ENCODE measurements around the gene TDRD9.

The TDRD9 gene

GRCh38 chr14:104095426-104096310 lies 167.4 kb downstream of the TDRD9 start:
- no peak for DNase-seq

- DNase-seq, result no peak
Observed at GRCh38 chr14:104096318-104096717, 168.1 kb downstream of the TDRD9 start.

GRCh38 chr14:104096751-104097700 lies 168.8 kb downstream of the TDRD9 start:
- DNase-seq, result no peak

GRCh38 chr14:104098272-104099095 lies 170.2 kb downstream of the TDRD9 start:
- DNase-seq, result no peak

GRCh38 chr14:104099096-104100041 lies 171.1 kb downstream of the TDRD9 start:
- no peak for DNase-seq

GRCh38 chr14:104100171-104101085 lies 172.2 kb downstream of the TDRD9 start:
- no peak for DNase-seq

GRCh38 chr14:104101086-104101621 lies 172.9 kb downstream of the TDRD9 start:
- no peak for DNase-seq

GRCh38 chr14:104101651-104102281 lies 173.5 kb downstream of the TDRD9 start:
- no peak for DNase-seq

Measured in CD4-positive, alpha-beta T cell treated with Interleukin-4 for 4 hours (primary cell).